HL-60 (cell line): ENCODE data around the gene FRZB.

Source experiments
- CTCF ChIP-seq: IDR thresholded peaks from one replicate; pipeline ENCODE4 v1.5.1; 2011; ENCODE audit warnings: low read length, control low read depth, inconsistent platforms; ENCODE audit not compliant: insufficient read depth
- GABPA ChIP-seq: IDR thresholded peaks from 2 replicates; pipeline ENCODE4 v1.6.1; 2012; ENCODE audit warnings: low read depth
- POLR2AphosphoS5 ChIP-seq: IDR thresholded peaks from 2 replicates; pipeline ENCODE4 v1.6.1; 2012; ENCODE audit warnings: low read depth
- SPI1 ChIP-seq: IDR thresholded peaks from 2 replicates; pipeline ENCODE4 v1.6.1; 2012; ENCODE audit warnings: low read depth, mild to moderate bottlenecking, borderline replicate concordance

- TF ChIP-seq CTCF (no peak), POLR2AphosphoS5 (no peak), SPI1 (peak; percentile 16; the same call in 1 of the 2 replicates), GABPA (no peak)
These were observed 1.8 kb upstream of the FRZB start for GRCh38 chr2:182868054-182868796.
